GM19240 (cell line): ENCODE results near the gene NTHL1.

Source experiments
- DNase-seq: peaks from one replicate; pipeline ENCODE4 v3.0.0; 2011; ENCODE audit warnings: low spot score; ENCODE audit not compliant: insufficient read length

NTHL1 gene

DNA sequence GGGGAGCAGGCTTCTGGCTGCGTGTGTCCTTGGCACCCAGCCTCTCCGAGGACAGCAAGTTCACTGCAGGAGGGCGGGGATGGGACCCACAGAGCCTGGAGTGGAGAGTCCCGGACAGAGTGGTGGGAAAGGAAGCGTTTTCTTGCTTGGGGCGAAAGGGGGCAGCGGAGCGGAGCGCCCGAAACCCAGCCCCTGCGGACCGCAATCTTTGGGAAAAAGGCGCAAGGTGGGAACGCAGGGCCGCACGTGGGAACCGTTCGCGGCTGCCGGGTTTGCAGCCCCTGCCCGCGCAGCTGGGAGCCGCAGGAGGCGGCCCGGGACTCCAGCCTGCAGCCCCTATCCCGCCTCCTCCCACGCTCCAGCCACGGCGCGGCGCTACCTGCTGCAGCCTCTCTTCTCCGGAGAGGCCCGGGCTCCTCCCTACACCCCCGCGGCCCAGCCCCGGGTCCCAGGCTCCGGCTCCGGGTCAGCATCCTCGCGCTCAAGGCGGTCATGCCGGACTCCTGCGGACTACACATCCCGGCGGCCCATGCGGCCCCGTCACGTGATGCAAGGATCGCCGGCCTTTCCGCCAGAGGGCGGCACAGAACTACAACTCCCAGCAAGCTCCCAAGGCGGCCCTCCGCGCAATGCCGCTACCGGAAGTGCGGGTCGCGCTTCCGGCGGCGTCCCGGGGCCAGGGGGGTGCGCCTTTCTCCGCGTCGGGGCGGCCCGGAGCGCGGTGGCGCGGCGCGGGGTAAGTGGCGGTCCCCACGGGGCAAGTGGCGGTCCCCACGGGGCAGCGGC, at the start of gene NTHL1, which contains the start of gene TSC2:
TSS of gene NTHL1 (minus strand) at position 505 of the 786 bp plus-strand sequence. CDS start at position 494, 11 bp downstream.
TSS of gene TSC2 (plus strand) at position 656 of the 786 bp plus-strand sequence. CDS start 631 bp downstream, outside the sequence.
- peak; percentile 99 for DNase-seq

DNA sequence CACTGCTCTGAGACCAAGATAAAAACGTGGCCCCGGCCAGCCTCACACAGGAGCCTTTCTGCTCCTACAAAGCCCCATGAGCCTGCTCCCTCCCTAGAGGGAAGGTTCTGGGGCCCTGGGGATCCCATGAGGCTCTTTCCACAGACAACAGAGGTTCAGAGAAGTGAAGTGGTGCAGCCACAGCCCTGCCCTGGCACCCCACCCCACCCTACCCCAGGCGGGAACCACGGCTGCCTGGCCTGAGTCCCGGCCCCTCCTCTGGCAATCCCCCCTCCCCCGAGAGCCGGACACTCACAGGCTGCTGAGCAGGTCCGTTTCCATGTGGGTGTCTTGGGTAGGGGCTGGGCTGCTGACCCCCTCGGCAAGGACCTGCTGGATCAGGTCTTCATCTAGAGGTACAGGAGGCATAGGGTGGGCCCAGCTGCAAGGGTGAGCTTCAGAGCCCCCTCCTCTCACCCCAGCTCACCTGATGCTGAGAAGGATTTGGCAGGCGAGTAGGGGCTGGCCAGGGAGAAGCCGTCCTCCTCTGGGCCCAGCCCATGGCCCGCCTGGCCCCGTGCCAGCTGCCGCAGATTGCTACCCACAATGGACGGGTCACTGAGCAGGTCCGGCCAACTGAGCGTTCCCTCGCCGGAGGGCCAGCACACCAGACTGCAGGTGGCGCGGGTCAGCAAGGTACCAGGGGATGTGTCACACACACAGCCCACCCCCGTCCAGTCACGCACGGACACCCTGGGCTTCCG, 49.4 kb upstream of the NTHL1 start:
- DNase-seq, result no peak

- no peak for DNase-seq
Measured at GRCh38 chr16:2095918-2096582, 48.4 kb upstream of the NTHL1 start.

DNA sequence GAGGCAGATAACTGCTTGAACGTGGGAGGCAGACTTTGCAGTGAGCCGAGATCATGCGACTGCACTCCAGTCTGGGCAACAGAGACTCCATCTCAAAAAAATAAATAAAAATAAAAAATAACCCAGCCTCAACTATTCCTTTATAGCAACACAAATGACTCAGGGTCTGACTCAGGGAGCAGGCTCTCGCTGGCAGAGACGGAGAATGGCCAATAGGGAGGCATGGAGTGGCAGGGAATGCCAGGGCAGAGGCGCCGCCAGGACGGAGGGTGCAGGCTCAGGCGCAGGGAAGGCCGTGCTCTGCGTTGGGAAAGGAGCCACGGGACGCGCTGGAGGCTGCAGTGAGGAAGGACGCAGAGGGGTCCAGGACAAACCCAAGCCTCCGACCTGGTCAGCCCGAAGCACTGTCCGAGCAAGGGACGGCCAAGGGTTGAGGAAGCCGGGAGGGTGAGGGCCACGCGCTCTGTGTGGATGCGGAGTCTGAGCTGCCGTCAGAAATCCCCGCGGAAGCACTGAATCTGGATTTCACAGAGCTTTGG, 47.8 kb upstream of the NTHL1 start:
- DNase-seq, result no peak

- DNase-seq, result no peak
Measured at GRCh38 chr16:2093793-2094192, 46.2 kb upstream of the NTHL1 start.

- DNase-seq, result no peak
Measured at GRCh38 chr16:2092866-2093265, 45.2 kb upstream of the NTHL1 start.

DNA sequence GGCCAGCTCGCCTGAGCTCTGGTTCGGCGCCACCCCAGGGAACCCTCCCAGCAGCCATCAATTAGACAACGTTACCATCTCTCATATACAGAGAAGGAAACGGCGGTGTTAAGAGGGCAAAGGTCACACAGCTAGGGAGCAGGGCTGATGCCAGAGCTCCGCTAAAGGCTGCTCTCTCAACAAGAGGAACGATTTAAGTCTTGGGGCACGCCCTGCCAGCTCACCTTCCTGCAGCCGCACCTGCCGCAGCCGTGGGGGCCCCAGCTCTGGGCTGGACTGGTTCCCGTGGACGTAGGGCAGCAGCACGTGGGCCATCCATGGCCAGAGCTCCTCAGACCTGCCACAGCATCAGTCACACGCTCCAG, 44.6 kb upstream of the NTHL1 start:
- no peak for DNase-seq

DNA sequence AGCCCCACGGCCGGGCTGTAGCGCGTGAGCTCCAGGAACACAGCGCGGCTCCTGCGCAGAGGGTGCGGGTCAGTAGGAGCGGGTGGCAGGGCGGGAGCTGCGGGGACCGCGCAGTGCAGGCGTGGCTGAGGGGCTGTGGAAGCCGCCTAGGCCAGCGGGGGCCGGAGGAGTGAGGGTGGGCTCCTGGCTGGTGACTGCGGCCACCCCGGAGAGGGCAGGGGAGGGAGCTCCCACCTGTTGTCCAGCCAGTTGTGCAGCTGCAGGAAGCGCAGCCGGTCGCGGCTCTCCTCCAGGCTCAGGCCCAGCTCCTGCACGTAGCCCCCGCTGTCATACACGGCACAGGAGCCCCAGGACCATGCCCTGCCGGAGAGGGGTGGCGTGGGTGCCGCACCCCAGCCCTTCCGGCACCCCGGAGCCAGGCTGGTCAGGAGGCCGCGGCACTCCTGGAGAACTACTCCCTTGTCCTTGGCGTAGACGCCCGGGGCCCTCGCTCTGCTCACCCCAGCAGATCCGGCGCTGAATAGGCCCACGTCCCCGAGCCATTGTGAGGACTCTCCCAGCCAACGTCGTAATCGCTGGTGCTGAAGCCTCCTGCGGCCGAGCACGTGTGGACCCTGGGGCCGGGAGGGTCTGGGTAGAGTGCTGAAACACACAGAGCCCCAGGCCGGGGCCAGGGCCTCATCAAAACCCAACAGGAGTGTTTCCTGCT, 44.1 kb upstream of the NTHL1 start:
- no peak for DNase-seq

DNA sequence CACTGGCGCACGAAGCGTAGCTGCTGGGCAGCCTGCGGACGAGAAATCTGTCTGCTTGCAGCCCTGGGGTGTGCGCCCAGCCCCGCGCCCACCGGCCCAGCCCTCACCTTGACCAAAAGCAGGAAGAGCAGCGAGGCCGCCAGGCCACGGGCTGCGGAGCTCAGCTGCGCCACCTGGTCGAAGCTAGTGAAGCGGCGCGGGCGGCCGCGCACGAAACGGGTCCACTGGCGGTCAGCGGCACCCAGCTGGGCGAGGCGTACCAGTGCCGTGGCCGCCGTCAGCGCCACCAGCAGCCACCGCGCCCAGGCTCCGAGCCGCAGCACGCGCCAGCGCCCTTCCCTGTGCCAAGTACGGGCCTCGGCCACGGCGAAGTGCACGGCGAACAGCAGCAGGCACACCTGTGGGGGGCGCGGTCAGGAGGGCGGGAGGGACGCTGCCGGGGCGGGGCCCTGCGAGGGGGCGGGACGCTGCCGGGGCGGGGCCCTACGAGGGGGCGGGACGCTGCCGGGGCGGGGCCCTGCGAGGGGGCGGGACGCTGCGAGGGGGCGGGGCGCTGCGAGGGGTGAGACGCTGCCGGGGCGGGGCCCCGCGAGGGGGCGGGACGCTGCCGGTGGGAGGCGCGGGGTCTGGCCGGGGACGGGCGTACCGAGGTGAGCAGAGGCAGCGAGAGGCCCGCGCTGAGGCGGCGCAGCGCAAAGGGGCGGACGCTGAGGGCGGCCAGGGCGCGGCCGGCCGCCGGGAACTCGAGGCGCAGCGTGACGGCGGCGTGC, 43.3 kb upstream of the NTHL1 start:
- DNase-seq, result no peak

DNA sequence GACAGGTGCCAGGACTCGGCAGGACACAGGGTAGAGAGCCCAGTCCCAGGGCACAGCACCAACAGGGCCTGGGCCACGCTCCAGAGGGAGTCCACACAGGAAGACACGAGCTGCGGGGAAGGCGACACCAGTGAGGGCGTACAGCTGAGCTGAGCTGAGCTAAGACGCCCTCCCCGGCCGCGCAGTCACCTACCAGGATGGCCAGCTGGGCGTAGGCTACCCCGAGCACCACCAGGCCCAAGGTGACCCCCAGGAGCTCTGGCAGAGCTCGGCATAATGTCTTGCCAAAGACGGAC, 42.8 kb upstream of the NTHL1 start:
- no peak for DNase-seq

DNA sequence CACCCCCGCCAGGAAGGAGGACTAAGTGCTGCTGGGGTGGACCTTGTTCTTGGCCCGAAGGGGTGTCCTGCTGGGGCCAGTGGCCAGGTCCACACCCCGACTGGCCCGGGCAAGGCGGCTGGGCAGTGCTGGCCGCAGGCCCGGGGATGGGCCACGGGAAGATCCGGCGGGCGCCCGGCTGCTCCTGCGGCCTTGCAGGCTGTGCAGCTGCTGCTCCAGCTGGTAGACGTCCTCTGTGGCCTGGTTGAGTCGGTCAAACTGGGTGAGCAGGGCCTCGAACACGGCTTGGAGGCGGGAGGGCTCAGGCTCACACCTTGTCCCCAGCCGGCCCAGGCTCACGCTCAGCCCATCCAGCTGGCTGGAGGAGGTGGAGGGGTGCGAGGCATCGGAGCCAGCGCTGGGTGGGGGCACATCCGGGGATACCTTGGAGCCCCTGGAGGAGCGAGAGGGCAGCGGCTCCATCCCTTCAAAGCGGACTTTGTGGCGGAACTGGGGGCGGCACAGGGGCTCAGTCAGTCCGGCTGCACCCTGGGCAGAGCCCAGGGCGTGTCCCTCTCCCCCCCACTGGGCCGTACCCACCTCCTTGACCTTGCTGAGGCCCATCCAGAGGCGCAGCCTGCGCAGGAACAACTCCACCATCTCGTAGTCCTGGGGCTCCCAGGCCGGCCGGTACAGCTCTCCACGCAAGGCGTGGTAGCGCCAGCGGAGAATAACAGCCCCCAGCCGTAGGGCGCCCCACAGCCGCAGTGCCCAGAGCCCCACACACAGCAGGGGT, 42.3 kb upstream of the NTHL1 start:
- no peak for DNase-seq

- DNase-seq, result no peak
Measured at GRCh38 chr16:2088759-2089358, 41.2 kb upstream of the NTHL1 start.

DNA sequence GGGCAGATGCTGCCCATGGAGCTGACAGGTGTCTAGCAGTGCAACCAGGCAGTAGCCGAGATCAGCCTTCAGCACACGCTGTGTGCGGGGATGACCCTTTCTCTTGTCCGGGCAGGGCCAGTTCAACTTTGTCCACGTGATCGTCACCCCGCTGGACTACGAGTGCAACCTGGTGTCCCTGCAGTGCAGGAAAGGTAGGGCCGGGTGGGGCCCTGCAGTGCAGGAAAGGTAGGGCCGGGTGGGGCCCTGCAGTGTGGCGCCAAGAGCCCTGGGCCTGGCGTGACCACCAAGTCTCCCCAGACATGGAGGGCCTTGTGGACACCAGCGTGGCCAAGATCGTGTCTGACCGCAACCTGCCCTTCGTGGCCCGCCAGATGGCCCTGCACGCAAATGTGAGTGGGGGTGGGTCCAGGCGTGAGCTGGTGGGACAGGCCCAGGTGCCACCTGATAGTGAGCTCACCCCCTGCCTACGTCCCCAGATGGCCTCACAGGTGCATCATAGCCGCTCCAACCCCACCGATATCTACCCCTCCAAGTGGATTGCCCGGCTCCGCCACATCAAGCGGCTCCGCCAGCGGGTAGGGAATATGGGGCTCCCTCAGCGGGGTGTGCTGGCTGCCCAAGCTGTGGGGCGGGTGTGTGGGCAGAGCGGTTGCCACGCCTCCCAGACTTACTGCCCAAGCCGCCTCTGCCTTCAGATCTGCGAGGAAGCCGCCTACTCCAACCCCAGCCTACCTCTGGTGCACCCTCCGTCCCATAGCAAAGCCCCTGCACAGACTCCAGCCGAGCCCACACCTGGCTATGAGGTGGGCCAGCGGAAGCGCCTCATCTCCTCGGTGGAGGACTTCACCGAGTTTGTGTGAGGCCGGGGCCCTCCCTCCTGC, 40.4 kb upstream of the NTHL1 start:
- no peak for DNase-seq

GRCh38 chr16:2086812-2087747, 39.4 kb upstream of the NTHL1 start:
- no peak for DNase-seq

DNA sequence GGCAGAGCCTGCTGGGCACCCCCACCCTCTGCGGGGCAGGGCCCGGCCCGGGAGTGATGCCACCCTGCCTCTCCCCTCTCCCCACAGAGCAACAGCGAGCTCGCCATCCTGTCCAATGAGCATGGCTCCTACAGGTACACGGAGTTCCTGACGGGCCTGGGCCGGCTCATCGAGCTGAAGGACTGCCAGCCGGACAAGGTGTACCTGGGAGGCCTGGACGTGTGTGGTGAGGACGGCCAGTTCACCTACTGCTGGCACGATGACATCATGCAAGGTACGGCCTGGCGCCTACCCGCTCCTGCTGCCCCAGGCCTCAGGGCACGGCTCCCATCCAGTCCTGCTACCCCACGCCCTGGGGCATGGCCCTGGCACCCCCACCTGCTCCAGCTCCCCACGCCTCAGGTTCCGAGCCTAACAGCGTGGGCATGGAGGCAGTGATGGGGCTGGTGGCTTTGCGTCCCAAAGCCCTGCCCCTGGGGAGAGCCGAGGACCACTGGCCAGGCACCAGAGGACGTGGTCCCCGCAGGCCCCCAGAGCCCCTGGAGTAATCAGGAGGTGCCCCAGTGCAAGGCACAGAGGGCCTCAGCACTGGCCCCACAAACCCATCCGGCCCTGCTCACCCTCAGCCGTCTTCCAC, 38.6 kb upstream of the NTHL1 start:
- DNase-seq, result no peak

DNA sequence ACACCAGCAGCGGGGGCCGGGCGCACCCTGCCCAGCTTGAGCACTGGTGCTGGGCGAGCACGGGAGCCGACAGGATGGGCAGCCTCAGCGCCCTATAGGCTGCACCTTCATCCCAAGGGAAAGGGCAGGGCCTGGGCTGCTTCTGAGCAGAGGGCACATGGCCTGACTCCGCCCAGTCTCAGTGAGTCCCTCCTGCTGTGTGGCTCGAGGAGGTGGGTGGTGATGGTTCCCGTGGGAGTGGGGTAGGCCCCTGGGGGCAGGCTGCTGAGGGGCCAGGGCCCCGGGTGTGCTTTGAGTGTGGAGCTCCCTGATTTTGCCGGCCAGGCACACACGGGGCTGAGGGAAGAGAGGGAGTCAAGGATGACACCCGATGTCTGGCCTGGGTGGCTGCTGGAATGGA, 38.0 kb upstream of the NTHL1 start:
- DNase-seq, result no peak
